ENCODE measurements around the gene GRM7.

GRM7 gene

DNA sequence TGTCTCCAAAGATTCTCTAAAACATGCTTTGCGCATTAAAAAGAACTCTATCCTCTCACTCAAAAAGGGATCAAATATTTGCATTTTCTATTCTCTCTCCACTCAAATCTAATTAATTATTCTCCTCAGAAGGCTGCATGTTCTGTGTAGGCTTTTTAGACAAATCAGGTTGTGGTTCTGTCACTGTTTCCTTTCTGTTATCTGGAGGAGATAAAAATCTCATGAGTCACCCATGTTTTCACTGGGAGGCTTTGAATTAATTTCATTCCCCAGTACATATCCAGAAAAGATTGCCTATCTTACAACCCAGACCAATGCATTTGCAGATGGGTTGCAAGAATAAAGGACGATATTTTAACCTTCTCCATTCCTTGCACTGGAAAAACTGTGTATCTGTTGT, 446.5 kb downstream of the GRM7 start:
- DNase-seq (ENCODE audit: low read depth) = no peak

DNA sequence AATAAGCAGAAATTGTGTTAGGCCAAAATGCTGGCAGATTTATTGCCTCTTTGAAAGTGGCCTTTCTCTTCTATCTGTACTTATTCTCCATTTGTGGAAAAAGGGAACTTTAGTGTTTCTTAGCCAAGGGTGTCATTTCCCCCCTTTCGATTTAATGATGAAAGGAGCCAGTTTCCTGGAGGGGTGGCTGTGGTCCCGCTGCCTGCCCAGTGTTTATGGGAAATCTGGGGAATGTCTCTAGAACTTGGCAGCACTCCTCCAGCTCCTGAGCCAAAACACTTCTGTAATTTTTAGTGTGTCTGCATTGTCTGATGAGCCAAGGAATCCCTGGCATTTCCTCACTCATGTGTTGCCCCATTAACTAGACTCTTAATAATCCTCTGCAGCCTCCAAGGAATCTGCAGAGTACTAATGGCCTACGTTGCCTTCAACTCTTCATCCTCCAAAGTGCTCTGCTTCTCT, 448.8 kb downstream of the GRM7 start:
- no peak for DNase-seq (ENCODE audit: low read depth)

GRCh38 chr3:7315037-7315436, 454.1 kb downstream of the GRM7 start:
- no peak for DNase-seq (ENCODE audit: low read depth)

- DNase-seq (ENCODE audit: low read depth) = no peak
Measured at GRCh38 chr3:7322957-7323669, 462.2 kb downstream of the GRM7 start.

DNA sequence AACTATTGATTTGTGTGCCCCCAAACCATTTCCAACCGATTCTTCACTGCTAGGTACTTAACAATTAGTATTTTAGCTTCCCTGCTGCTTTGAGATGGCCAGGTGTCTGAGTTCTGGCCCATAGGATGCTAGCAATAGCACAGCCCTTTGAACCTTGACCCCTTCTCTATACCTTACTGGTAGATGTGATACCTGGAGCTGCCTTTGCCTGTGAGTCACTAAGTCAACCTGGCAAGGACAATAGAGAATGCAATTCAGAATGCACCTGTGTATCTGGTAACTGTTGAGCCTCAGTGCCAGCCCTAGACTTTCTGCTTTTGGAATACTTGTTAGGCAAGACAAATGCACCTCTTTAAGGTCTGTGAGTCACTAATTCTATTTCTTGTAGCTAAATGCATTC, 467.4 kb downstream of the GRM7 start:
- DNase-seq (ENCODE audit: low read depth) = no peak

DNA sequence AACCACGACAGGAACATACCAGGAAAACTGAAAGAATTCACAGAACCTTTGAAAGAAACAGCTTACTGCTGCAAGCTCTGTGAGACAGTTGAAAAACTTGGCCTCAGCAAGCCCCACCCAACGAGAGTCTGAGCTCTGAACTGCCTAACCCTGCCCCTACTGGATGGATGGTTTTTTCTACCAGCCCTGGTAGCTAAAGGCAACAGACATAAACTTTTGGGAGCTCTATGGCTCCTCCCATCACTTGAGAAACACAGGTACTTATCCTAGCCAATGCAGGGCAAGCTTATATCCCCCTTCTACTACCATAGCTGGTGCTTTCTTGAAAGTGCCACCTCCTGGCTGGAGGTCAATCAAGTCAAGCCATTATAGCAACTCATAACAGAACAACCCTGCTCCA, 471.8 kb downstream of the GRM7 start:
- DNase-seq (ENCODE audit: low read depth) = no peak

DNA sequence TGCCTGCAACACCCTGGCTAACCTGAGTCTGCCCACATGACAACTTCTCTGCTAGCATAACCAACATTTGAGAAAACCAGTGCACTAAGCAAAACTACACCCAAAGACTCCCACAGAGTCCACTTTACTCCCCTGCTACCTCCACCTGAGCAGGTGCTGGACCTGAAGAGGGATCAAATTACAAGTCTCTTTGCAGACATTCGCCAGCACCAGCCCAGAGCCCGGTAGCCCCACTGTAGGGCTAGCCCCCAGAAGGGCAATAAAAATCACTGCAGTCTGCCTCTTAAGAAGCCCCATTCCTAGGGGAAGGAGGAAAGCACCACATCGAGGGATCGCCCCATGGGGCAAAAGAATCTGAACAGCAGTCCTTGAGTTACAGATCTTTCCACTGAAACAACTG, 472.2 kb downstream of the GRM7 start:
- DNase-seq (ENCODE audit: low read depth) = no peak

- no peak for DNase-seq (ENCODE audit: low read depth)
Measured at GRCh38 chr3:7340795-7341194, 479.9 kb downstream of the GRM7 start.

GRCh38 chr3:7346364-7346763, 485.4 kb downstream of the GRM7 start:
- no peak for DNase-seq (ENCODE audit: low read depth)

GRCh38 chr3:7357101-7357500, 496.2 kb downstream of the GRM7 start:
- no peak for DNase-seq (ENCODE audit: low read depth)

DNA sequence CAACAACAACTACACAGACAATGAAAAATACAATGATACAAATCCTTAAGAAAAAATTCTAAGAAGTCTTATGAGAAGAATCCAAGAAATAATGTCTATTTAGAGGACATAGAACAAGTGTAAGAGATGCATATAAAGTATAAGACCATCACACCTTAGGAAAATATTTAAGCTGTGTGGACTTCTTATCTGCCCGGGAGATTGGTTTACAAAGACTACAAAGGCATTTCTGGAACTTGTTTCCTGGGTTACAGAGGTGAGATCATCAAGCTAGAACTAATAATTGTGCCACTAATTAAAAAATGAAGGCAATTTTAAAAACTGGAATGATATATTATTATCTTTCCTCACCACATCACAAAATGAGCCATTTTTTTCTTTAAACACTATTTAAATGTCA, 507.1 kb downstream of the GRM7 start:
- no peak for DNase-seq (ENCODE audit: low read depth)

DNA sequence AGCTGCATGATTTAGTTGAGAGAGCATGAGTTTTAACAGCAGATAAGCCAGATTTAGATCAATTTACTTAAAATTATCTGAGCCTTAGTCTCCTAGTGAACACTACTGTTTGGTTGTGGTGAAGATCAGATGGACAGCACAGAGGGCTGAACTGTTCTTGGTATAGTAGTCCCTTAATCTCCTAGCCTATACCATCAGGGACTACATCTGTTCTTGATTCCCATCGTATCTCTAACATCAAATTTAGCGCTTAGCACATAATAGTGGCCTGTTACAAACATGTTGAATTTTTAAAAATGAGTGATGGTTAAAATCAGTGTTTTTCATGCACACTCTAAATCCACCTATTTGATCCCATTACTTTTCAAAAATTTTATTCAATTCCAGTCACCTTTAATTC, 507.7 kb downstream of the GRM7 start:
- DNase-seq (ENCODE audit: low read depth) = no peak

DNA sequence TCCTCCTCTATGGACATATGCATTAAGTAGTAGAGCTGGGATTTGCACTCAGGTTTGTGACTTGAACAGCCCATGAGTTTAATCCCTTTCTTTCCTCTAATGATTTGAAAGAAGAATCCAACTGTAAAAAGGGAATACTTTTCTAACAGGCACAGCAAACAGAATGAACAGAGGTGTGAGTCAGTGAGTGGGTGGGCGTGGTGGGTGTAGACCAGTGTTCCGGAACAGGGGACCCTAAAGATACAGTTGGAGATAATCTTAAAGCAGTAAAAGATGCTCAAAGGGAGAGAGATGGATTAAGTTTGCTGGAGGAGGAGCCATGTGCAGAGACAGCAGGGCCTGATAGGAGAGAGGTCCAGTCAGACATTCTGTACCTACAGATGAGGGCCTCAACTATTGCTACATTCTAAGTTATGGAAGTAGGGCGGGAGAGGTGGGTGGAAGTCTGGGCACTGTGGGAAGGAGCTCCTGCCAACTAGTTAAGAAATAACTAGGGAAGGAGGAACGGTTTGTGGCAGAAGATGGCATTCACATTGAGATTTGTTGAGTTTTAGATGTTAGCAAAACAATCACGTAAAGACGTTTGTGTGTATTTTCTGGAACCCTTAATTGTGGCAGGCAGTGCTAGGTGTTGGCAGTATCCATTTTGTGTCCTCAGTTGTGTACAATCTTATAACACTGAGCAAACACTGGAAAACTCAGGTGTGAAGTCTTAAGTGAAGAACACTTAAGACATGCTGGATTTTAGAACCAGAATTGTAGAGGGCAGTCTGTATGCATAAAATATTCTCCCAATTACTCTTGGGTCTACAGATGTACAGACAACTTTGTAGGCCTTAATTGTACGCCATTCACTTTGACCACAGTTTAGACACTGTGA, 511.0 kb downstream of the GRM7 start:
- no peak for DNase-seq (ENCODE audit: low read depth)

- no peak for DNase-seq (ENCODE audit: low read depth)
Measured at GRCh38 chr3:7377103-7377502, 516.2 kb downstream of the GRM7 start.

DNA sequence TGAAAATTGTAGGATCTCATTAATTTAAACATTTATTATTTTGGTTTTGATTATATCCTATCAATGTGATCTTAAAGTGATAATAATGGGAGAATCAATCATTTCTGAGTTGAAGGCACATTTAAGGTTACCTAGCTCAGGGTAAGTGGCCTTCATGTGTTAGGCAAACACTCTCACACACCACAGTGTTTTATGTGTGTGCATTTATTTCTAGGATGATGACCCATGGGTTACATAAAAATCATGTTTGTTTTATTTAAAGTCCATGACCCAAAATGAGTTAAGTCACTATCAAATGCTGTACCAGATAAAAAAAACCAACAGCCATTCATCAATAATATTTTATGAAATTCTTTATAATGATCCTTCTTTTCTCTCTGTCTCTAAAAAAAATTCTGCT, 520.8 kb downstream of the GRM7 start:
- no peak for DNase-seq (ENCODE audit: low read depth)

DNA sequence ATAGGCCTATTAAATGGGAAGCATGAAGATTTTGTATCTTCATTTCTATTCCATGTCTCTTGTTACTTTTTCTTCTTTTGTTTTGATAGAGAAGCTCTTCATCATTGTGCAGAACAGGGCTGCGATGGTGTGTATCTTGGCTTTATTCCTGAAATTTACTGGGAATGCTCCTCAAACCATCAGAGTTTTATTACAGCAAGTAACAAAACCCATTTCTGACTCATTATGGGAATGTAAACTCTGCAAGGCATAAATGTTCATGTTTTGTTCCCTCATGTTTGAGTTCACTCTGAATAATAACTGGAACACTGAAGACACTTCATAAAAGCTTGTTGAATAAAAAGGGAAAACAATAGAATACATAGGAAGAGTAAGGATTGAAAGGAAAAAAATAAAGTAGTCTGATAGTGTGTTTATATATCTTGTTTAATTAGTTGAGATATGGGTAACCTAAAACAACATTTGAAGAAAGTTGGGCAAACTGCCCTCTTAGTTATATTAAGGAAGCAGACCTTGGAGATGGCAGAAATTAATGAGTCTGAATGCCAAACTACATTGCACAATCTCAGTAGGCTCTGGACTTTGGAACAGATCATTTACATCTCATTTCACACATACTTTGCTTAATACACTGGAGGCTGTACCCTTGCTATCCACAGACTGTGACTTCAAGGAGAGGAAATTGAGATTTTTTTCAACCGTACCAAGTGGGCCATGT, 521.5 kb downstream of the GRM7 start:
- DNase-seq (ENCODE audit: low read depth) = no peak

DNA sequence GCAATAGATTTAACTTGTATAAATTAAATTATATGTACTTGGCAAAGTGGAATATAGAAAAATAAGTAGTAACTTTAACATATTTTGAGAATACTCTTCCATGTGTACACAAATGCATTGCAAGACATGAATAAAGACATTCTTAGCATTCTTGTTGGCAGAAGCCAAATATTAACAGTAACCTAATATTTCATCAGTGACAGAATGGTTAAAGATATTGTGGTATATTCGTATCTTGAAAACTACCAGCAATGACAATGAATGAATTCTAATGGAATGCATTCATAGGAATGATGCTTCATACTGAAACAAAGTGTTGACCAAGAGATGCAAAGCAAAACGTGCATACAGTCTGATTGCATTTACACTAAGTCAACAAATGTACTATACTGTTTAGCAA, 524.7 kb downstream of the GRM7 start:
- DNase-seq (ENCODE audit: low read depth) = no peak

GRCh38 chr3:7388026-7388425, 527.1 kb downstream of the GRM7 start:
- DNase-seq (ENCODE audit: low read depth) = no peak

GRCh38 chr3:7392206-7392605, 531.3 kb downstream of the GRM7 start:
- no peak for DNase-seq (ENCODE audit: low read depth)

- DNase-seq (ENCODE audit: low read depth) = no peak
Measured at GRCh38 chr3:7393944-7394605, 533.2 kb downstream of the GRM7 start.

- no peak for DNase-seq (ENCODE audit: low read depth)
Measured at GRCh38 chr3:7396534-7396933, 535.6 kb downstream of the GRM7 start.

DNA sequence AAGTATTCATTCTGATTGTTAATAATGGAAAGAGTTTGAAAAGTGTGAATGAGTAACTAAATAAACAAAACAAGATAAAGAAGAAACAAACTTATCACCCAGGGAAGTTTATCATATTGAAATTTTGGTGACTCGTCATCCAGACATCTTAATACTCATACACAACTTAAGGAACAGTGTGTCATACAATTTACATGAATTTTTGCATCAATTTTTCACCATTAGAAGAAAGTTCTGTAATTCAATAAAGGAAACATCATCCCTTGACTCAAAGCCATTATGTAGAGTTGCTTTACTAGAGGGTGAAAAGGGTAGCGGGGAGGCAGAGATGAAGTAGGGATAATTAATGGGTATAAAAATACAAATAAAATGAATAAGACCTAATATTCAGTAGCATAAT, 536.2 kb downstream of the GRM7 start:
- DNase-seq (ENCODE audit: low read depth) = no peak
